SK-N-SH (cell line): Measurements from ENCODE around the gene DTX2. TPM values are rescaled to one million over a fixed set of nuclear protein-coding genes. Genes with fewer than 3 reads are reported as not detected.
A peak's percentile ranks its signal among the peaks of the same experiment; 100 is the strongest.
"Not testable (repeated sequence)": the region's sequence is repeated elsewhere in the genome, so short reads cannot be mapped to it uniquely, and the experiment has no call there.

ENCODE experiments used
- CTCF ChIA-PET: fragments of 300-600, 350-600 bp; formaldehyde crosslinking; extraction: SDS; loops from one replicate; lab custom pipeline; 2021; lab: Yijun Ruan, JAX
- POLR2A ChIA-PET: fragments of 350-600 bp; sonication (Branson Sonifier 250); formaldehyde crosslinking; extraction: SDS; loops from one replicate; lab custom pipeline; 2020; ENCODE audit warnings: antibody characterized with exemption, inconsistent platforms; lab: Yijun Ruan, JAX
- DNase-seq: peaks from one replicate; pipeline ENCODE4 v3.0.0; 2012
- H2AFZ ChIP-seq: fragments of 200-600 bp; sonication (generic); 2 replicates; pipeline ENCODE4 v1.8.1; 2016; ENCODE audit warnings: antibody characterized with exemption, mild to moderate bottlenecking, low read depth
- H3F3A ChIP-seq: fragments of 200-600 bp; sonication (generic); replicated peaks from 2 replicates; pipeline ENCODE3; 2016; ENCODE audit warnings: antibody characterized with exemption, mild to moderate bottlenecking; ENCODE audit not compliant: insufficient read depth
- H3K27ac ChIP-seq, 2 experiments: fragments of 200-500 bp in 1 of 2; fragments of 200-600 bp in 1 of 2; sonication (Bioruptor generic) in 1 of 2; sonication (generic), shearing (Covaris generic) in 1 of 2; 2 replicates each; pipeline versions ENCODE4 v1.5.1 to v1.6.1; 2014 to 2016; ENCODE audit warnings: low read depth in 2 of 2, inconsistent platforms in 1 of 2, low read length in 1 of 2, mild to moderate bottlenecking in 1 of 2, mixed read lengths in 1 of 2
- H3K27me3 ChIP-seq: fragments of 200-600 bp; sonication (generic), shearing (Covaris generic); 2 replicates; pipeline ENCODE4 v1.6.1; 2016; ENCODE audit warnings: mixed run types; ENCODE audit not compliant: insufficient read depth
- H3K36me3 ChIP-seq, 2 experiments: fragments of 200-500 bp in 1 of 2; fragments of 200-600 bp in 1 of 2; sonication (Bioruptor generic) in 1 of 2; sonication (generic) in 1 of 2; replicated peaks in 1 of 2; 2 replicates each; pipeline versions ENCODE3 to v1.5.1; 2014 to 2016; ENCODE audit warnings: low read length in 1 of 2, mild to moderate bottlenecking in 1 of 2; ENCODE audit not compliant: insufficient read depth in 2 of 2, control insufficient read depth in 1 of 2
- H3K4me1 ChIP-seq, 2 experiments: fragments of 200-500 bp in 1 of 2; fragments of 200-600 bp in 1 of 2; sonication (Bioruptor generic) in 1 of 2; sonication (generic), shearing (Covaris generic) in 1 of 2; 2 replicates each; pipeline versions ENCODE4 v1.5.1 to v1.6.1; 2014 to 2016; ENCODE audit warnings: low read depth in 1 of 2, low read length in 1 of 2, mixed run types in 1 of 2; ENCODE audit not compliant: insufficient read depth in 2 of 2, control insufficient read depth in 1 of 2
- H3K4me2 ChIP-seq: fragments of 200-600 bp; sonication (generic), shearing (Covaris generic); 2 replicates; pipeline ENCODE4 v1.6.1; 2017; ENCODE audit warnings: mixed run types
- H3K4me3 ChIP-seq, 2 experiments: fragments of 200-500 bp in 1 of 2; fragments of 200-600 bp in 1 of 2; sonication (Bioruptor generic) in 1 of 2; sonication (generic), shearing (Covaris generic) in 1 of 2; 2 replicates each; pipeline versions ENCODE4 v1.5.1 to v1.8.1; 2014 to 2016; ENCODE audit warnings: low read depth in 2 of 2, inconsistent platforms in 1 of 2, low read length in 1 of 2, mild to moderate bottlenecking in 1 of 2, mixed read lengths in 1 of 2, moderate library complexity in 1 of 2
- H3K79me2 ChIP-seq: fragments of 200-600 bp; sonication (generic); 2 replicates; pipeline ENCODE4 v1.8.1; 2017; ENCODE audit warnings: mild to moderate bottlenecking; ENCODE audit not compliant: insufficient read depth
- H3K9ac ChIP-seq: fragments of 200-600 bp; sonication (generic); 2 replicates; pipeline ENCODE4 v1.6.1; 2017; ENCODE audit warnings: mixed run types
- H3K9me2 ChIP-seq: fragments of 200-600 bp; sonication (generic); 2 replicates; pipeline ENCODE4 v1.6.1; 2017; ENCODE audit warnings: mixed run types
- H3K9me3 ChIP-seq: fragments of 200-600 bp; sonication (generic); 2 replicates; pipeline ENCODE4 v1.6.1; 2017; ENCODE audit warnings: mixed run types, mild to moderate bottlenecking, moderate library complexity
- H4K20me1 ChIP-seq: fragments of 200-600 bp; sonication (generic); 2 replicates; pipeline ENCODE4 v1.6.1; 2017; ENCODE audit warnings: mild to moderate bottlenecking, mixed run types; ENCODE audit not compliant: insufficient read depth
- CHD2 ChIP-seq: fragments of 150-350 bp; IDR thresholded peaks from 2 replicates; pipeline ENCODE4 v1.6.1; 2018; ENCODE audit warnings: low read length; ENCODE audit not compliant: partially characterized antibody
- ELF1 ChIP-seq: IDR thresholded peaks from 2 replicates; pipeline ENCODE4 v1.4.0; 2012
- EZH2phosphoT487 ChIP-seq: fragments of 200-600 bp; sonication (generic); IDR thresholded peaks from 2 replicates; pipeline ENCODE4 v1.6.1; 2017; ENCODE audit warnings: low read depth, mixed run types, mild to moderate bottlenecking, antibody characterized with exemption, moderate library complexity, borderline replicate concordance
- FOSL2 ChIP-seq: IDR thresholded peaks from 2 replicates; pipeline ENCODE4 v1.4.0; 2012; ENCODE audit warnings: low read depth, mild to moderate bottlenecking, moderate library complexity, borderline replicate concordance
- FOXJ3 ChIP-seq: sonication (generic); formaldehyde crosslinking; IDR thresholded peaks from 2 replicates; pipeline ENCODE4 v1.5.1; 2020; ENCODE audit warnings: mild to moderate bottlenecking, missing genetic modification reagents
- GABPA ChIP-seq: IDR thresholded peaks from 2 replicates; pipeline ENCODE4 v1.4.0; 2012; ENCODE audit warnings: low read depth, mild to moderate bottlenecking
- MXI1 ChIP-seq: IDR thresholded peaks from 2 replicates; pipeline ENCODE4 v1.6.1; 2012; ENCODE audit warnings: mild to moderate bottlenecking, low read depth, low read length, improper control_type of control experiment
- POLR2AphosphoS5 ChIP-seq: IDR thresholded peaks from 2 replicates; pipeline ENCODE4 v1.6.1; 2012; ENCODE audit warnings: low read depth, low read length
- RCOR1 ChIP-seq: fragments of 150-350 bp; IDR thresholded peaks from 2 replicates; pipeline ENCODE4 v1.6.1; 2017; ENCODE audit warnings: antibody characterized with exemption, low read length
- REST ChIP-seq: IDR thresholded peaks from 2 replicates; pipeline ENCODE4 v1.6.1; 2012; ENCODE audit warnings: mild to moderate bottlenecking, low read depth, low read length, moderate library complexity
- TAF1 ChIP-seq: IDR thresholded peaks from 2 replicates; pipeline ENCODE4 v1.6.1; 2012; ENCODE audit warnings: low read depth, mild to moderate bottlenecking, low read length, moderate library complexity, borderline replicate concordance
- TCF12 ChIP-seq: IDR thresholded peaks from 2 replicates; pipeline ENCODE4 v1.4.0; 2012
- TEAD4 ChIP-seq: IDR thresholded peaks from 2 replicates; pipeline ENCODE4 v1.4.0; 2012; ENCODE audit warnings: mild to moderate bottlenecking, borderline replicate concordance; ENCODE audit not compliant: insufficient read depth
- YY1 ChIP-seq: IDR thresholded peaks from 2 replicates; pipeline ENCODE4 v1.4.0; 2012; ENCODE audit warnings: low read depth, mild to moderate bottlenecking
- ZBTB33 ChIP-seq: IDR thresholded peaks from 2 replicates; pipeline ENCODE4 v1.4.0; 2012; ENCODE audit warnings: low read depth, borderline replicate concordance
- WGBS: methylation state at CpG from one replicate; pipeline ENCODE4 v1.1.6; 2017; ENCODE audit warnings: low lambda C conversion rate; 5-methylcytosine and 5-hydroxymethylcytosine counted together
- polyA plus RNA-seq, 3 experiments: library from polyadenylated mRNA; depleted of rRNA; stranded (reverse); fragments of >200 nt; gene quantifications; 2 replicates each; pipeline ENCODE4 v1.2.3, GENCODE V29; 2012
- TF ChIP-seq, protein P1 (sequence below): fragments of 200-600 bp; sonication (generic); IDR thresholded peaks from 2 replicates; pipeline ENCODE4 v1.6.1; 2017; ENCODE audit warnings: antibody characterized with exemption, mild to moderate bottlenecking, moderate library complexity

Gene DTX2
- polyA plus RNA-seq, 1 of the 3 experiments (the other 2 are of a cell fraction): 7.6 TPM

- H3K9ac ChIP-seq, H3K9me2 ChIP-seq, H3K4me2 ChIP-seq, H3K4me1 ChIP-seq, POLR2A ChIA-PET, H3F3A ChIP-seq, H3K9me3 ChIP-seq, H3K4me3 ChIP-seq, H2AFZ ChIP-seq, H3K79me2 ChIP-seq, H3K27me3 ChIP-seq, H4K20me1 ChIP-seq, H3K36me3 ChIP-seq, H3K27ac ChIP-seq: not testable (repeated sequence)
- peak; percentile 39 for DNase-seq
- CTCF ChIA-PET: interaction anchor here (0.8 to 1.1 kb wide), 2 partner anchors 9 to 326 kb away, joined by 3 read pairs; no protein-coding TSS in a partner anchor
- 87% methylated on average over 18 of the region's 33 CpGs for WGBS
Measured at GRCh38 chr7:76504351-76505167, 43.0 kb downstream of the DTX2 start.

DNA sequence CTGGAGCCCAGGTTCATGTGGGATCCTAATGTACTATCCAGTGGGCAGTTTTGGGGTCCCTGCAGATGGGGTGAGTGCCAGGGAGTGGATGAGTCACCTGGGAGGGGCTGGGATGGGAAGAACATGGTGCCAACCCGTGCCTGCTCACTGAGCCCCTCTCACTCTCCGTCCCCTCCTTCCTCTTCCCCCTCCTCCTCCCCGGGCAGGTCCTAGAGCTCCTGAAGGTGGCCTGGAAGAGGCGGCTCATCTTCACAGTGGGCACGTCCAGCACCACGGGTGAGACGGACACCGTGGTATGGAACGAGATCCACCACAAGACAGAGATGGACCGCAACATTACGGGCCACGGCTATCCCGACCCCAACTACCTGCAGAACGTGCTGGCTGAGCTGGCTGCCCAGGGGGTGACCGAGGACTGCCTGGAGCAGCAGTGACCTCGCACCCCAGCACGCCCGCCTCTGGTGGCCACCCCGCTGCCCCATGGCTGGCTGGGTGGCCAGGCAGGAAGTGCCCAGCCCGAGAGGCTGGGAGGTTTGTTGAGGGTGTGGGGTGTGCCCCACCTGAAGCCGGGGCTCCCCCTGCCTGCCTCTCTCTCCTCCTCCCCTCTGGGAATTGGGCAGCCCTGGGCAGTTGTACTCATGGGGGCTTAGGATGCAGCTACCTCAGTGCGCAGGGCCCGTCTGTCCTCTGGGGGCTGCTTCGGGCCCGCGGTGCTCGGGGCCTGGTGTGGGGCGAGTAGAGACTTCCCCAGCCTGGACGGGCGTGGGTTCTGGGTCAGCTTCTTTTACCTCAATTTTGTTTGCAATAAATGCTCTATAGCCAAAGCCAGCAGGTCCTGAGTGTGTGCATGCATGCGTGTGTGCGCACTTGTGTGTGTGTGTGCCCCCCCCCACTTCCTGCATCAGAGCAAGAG lies 43.9 kb downstream of the DTX2 start:
- Histone ChIP-seq H3K4me1 (peaks cover 0 to 6% of the 10 kb centered on the region in 2 experiments; a peak in 1 of 4 replicates), H4K20me1 (no peaks in the 10 kb centered on the region), H3K9me2 (no peaks in the 10 kb centered on the region), H2AFZ (no peak overlapping the region), H3F3A (no peaks in the 10 kb centered on the region), H3K9ac (no peak overlapping the region), H3K79me2 (no peaks in the 10 kb centered on the region), H3K27me3 (no peaks in the 10 kb centered on the region), H3K4me2 (no peak overlapping the region), H3K9me3 (no peaks in the 10 kb centered on the region), H3K36me3 (peaks cover 0 to 7% of the 10 kb centered on the region in 2 experiments), H3K27ac (no peak overlapping the region), H3K4me3 (no peak overlapping the region)
- peak; percentile 33 for DNase-seq
- ChIA-PET POLR2A (no interaction called here), CTCF (interaction anchor here (0.7 to 1.1 kb wide), 3 partner anchors 8 to 327 kb away, joined by 3 read pairs; no protein-coding TSS in a partner anchor)
- TF ChIP-seq EZH2phosphoT487: no peak
- no peak for TF ChIP-seq YY1
- TF ChIP-seq RCOR1: no peak
- no peak for TF ChIP-seq GABPA
- no peak for TF ChIP-seq FOSL2
- TF ChIP-seq POLR2AphosphoS5: no peak
- TF ChIP-seq, protein P1, sequence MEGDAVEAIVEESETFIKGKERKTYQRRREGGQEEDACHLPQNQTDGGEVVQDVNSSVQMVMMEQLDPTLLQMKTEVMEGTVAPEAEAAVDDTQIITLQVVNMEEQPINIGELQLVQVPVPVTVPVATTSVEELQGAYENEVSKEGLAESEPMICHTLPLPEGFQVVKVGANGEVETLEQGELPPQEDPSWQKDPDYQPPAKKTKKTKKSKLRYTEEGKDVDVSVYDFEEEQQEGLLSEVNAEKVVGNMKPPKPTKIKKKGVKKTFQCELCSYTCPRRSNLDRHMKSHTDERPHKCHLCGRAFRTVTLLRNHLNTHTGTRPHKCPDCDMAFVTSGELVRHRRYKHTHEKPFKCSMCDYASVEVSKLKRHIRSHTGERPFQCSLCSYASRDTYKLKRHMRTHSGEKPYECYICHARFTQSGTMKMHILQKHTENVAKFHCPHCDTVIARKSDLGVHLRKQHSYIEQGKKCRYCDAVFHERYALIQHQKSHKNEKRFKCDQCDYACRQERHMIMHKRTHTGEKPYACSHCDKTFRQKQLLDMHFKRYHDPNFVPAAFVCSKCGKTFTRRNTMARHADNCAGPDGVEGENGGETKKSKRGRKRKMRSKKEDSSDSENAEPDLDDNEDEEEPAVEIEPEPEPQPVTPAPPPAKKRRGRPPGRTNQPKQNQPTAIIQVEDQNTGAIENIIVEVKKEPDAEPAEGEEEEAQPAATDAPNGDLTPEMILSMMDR: no peak
- no peak for TF ChIP-seq ELF1
- no peak for TF ChIP-seq TAF1
- TF ChIP-seq TCF12: no peak
- TF ChIP-seq ZBTB33: no peak
- no peak for TF ChIP-seq MXI1
- TF ChIP-seq REST: no peak
- no peak for TF ChIP-seq CHD2
- no peak for TF ChIP-seq FOXJ3 (CRISPR knock-in tag)
- TF ChIP-seq TEAD4: no peak
- WGBS: 95% methylated on average over 25 of the region's 32 CpGs
